Activated CD8-positive, alpha-beta T cell treated with anti-CD3 and anti-CD28 coated beads for 36 hours (primary cell): ENCODE data around the gene NSD2. TPM values are rescaled to one million over a fixed set of nuclear protein-coding genes. Genes with fewer than 3 reads are reported as not detected.

Experiments
- ATAC-seq: fragments of 200-7000 bp; cut with Tn5 transposase; one replicate; pipeline ENCODE4 v1.10.0; 2021; ENCODE audit warnings: mild to moderate bottlenecking, moderate library complexity
- CTCF ChIA-PET: fragments of 350-600 bp; sonication (Branson Sonifier 250); formaldehyde crosslinking; loops from one replicate; lab custom pipeline; 2021; ENCODE audit warnings: antibody characterized with exemption; lab: Charles Lee
- POLR2A ChIA-PET: fragments of 350-600 bp; sonication (Branson Sonifier 250); formaldehyde crosslinking; loops from one replicate; lab custom pipeline; 2021; ENCODE audit warnings: antibody characterized with exemption; lab: Charles Lee
- DNase-seq: peaks from one replicate; pipeline ENCODE4 v3.0.0-alpha.2; 2020
- H3K27ac Mint-ChIP-seq: one replicate; pipeline ENCODE4 v1.8.0; 2021; ENCODE audit warnings: mild to moderate bottlenecking, mixed read lengths
- H3K27me3 Mint-ChIP-seq: one replicate; pipeline ENCODE4 v1.8.0; 2021; ENCODE audit warnings: mixed read lengths
- H3K36me3 Mint-ChIP-seq: one replicate; pipeline ENCODE4 v1.8.0; 2021; ENCODE audit warnings: low read depth, mixed read lengths
- H3K4me1 Mint-ChIP-seq: one replicate; pipeline ENCODE4 v1.8.0; 2021; ENCODE audit warnings: low read depth, mixed read lengths
- H3K4me3 Mint-ChIP-seq: one replicate; pipeline ENCODE4 v1.8.0; 2021; ENCODE audit warnings: mild to moderate bottlenecking, moderate library complexity, mixed read lengths
- H3K9me3 Mint-ChIP-seq: one replicate; pipeline ENCODE4 v1.8.0; 2021; ENCODE audit warnings: mixed read lengths
- CTCF ChIP-seq: fragments of 200-600 bp; IDR thresholded peaks from one replicate; pipeline ENCODE4 v1.8.0; 2022; ENCODE audit warnings: antibody characterized with exemption, mild to moderate bottlenecking
- intact Hi-C: fragments of 100-400 bp; cut with micrococcal nuclease; formaldehyde crosslinking; loops from one replicate; pipeline ENCODE4 v1.10.0; 2022
- total RNA-seq, 2 experiments: library from RNA; stranded (reverse); gene quantifications; one replicate each; pipeline ENCODE4 v1.2.3, GENCODE V29; 2021

NSD2 gene
- total RNA-seq, 2 experiments from 2014 or later: 219 TPM

DNA sequence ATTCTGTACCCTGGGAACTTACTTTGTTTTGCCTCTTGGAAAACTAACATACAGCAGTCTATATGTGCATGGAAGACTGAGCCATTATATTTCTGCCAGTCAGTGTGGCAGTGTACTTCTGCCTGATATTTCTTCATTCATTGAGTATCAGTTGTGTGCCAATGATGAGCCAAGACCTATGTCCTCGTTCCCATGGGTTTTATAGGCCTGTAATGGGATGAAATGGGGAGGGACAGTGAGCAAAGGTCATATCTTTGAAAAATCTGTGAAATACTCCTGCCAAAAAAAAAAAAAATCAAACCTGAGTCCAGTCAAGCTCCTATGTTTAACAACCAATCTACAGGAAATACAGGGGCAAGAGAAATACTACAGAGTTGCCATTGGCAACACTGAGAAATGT is 9.1 kb downstream of the NSD2 start:
- DNase-seq (no peak), ATAC-seq (no peak)
- Mint-ChIP-seq H3K27me3 (no peaks in the 10 kb centered on the region), H3K4me3 (no peak overlapping the region), H3K36me3 (peaks cover 36% of the 10 kb centered on the region), H3K4me1 (peaks cover 35% of the 10 kb centered on the region), H3K9me3 (no peaks in the 10 kb centered on the region), H3K27ac (no peak overlapping the region)
- intact Hi-C loops: no loop called here
- CTCF ChIA-PET: no interaction called here
- TF ChIP-seq CTCF: no peak
- POLR2A ChIA-PET: no interaction called here

DNA sequence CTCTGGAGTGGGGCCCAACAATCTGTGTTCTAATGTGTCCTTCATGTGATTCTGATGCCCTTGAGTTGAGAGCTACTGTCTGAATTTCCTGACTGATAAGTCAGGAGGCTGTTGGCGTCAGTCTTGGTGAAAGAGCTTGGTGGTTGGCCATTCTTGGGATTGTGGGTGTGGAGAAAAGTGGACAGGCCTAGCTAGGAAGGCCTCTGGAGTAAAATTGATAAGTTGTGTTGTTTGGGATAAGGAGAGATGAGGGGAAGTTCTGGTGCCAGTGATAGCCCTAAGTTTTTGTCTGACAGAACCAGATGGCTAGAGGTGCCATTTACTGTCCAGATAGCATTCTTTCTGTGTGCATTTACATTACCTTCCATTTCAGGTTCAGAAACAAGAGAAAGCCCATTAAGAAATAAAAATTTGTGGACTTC is 11.7 kb downstream of the NSD2 start:
- no peak for TF ChIP-seq CTCF
- ATAC-seq: no peak
- no peaks in the 10 kb centered on the region for H3K9me3 Mint-ChIP-seq
- intact Hi-C loops: no loop called here
- H3K4me3 Mint-ChIP-seq: no peak overlapping the region
- CTCF ChIA-PET: interaction anchor here (1.1 to 9.6 kb wide), 3 partner anchors 17 to 135 kb away, joined by 3 to 81 read pairs (median 4); no protein-coding TSS in a partner anchor
- no peak for DNase-seq
- H3K4me1 Mint-ChIP-seq: peaks cover 33% of the 10 kb centered on the region
- POLR2A ChIA-PET: interaction anchor here (0.8 to 1.6 kb wide), 5 partner anchors 9 to 38 kb away, joined by 3 to 7 read pairs (median 3); no protein-coding TSS in a partner anchor
- H3K27me3 Mint-ChIP-seq: no peaks in the 10 kb centered on the region
- no peak overlapping the region for H3K27ac Mint-ChIP-seq
- peaks cover 33% of the 10 kb centered on the region for H3K36me3 Mint-ChIP-seq

- Mint-ChIP-seq H3K4me1 (peaks cover 30% of the 10 kb centered on the region), H3K27ac (no peak overlapping the region), H3K27me3 (no peaks in the 10 kb centered on the region), H3K4me3 (no peak overlapping the region), H3K36me3 (peaks cover 30% of the 10 kb centered on the region), H3K9me3 (no peaks in the 10 kb centered on the region)
- ChIA-PET POLR2A (interaction anchor here (0.6 to 1.6 kb wide), 3 partner anchors 14 to 19 kb away, joined by 3 read pairs; no protein-coding TSS in a partner anchor), CTCF (interaction anchor here (1.1 to 9.6 kb wide), 3 partner anchors 16 to 135 kb away, joined by 3 to 81 read pairs (median 4); no protein-coding TSS in a partner anchor)
- no peak for TF ChIP-seq CTCF
- no peak for DNase-seq
- intact Hi-C loops: no loop called here
- no peak for ATAC-seq
These were observed 12.4 kb downstream of the NSD2 start for GRCh38 chr4:1883583-1883982.

DNA sequence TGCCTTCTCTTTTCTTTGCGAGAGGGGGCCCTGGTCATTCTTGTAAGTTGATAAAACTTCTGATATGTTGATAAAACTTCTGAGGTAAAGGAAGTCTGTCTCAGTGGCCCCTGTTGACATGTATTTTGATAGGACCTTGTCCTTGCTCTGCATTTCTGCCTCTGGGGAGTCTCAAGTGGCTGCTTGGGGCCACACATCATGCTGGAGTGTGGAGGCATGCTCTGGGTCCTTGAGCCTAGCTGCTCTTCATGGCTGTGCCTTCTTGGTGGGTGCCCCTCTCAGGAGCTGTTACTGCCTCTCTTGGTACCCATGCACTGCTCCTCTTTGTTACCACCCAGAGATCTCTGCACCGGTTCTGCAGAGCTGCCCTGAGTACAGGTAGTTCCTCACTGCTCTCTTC is 14.2 kb downstream of the NSD2 start:
- no peak for TF ChIP-seq CTCF
- CTCF ChIA-PET: interaction anchor here (1.4 to 9.6 kb wide), 3 partner anchors 14 to 137 kb away, joined by 3 to 81 read pairs (median 3); no protein-coding TSS in a partner anchor
- intact Hi-C loops: no loop called here
- Mint-ChIP-seq H3K27me3 (no peaks in the 10 kb centered on the region), H3K36me3 (peaks cover 25% of the 10 kb centered on the region), H3K4me1 (peaks cover 25% of the 10 kb centered on the region), H3K4me3 (no peak overlapping the region), H3K27ac (no peak overlapping the region), H3K9me3 (no peaks in the 10 kb centered on the region)
- no peak for ATAC-seq
- POLR2A ChIA-PET: interaction anchor here (0.6 to 2.1 kb wide), 2 partner anchors 10 to 135 kb away, joined by 4 to 8 read pairs; no protein-coding TSS in a partner anchor
- DNase-seq: no peak

DNA sequence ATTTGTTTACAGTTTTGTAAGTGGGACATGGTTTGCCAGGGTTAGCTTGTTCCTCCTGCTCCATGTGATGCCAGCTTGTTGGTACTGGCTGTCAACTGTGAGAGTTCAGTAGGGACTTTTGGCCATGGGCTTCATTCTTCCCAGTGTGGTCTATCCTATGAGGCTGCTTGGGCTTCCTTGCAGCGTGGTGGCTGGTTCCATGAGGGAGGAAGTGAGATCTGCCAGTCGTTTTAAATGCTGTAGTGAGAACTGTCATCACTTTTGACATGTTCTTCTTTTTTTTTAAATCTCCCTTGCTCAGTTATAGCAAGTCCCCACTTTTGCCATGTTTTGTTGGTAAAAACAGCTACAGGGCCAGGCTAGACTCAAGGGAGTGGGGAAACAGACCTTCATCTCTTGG is 15.9 kb downstream of the NSD2 start:
- Mint-ChIP-seq H3K27me3 (no peaks in the 10 kb centered on the region), H3K4me1 (peaks cover 19% of the 10 kb centered on the region)
- CTCF ChIA-PET: interaction anchor here (0.8 to 9.6 kb wide), 2 partner anchors 13 to 56 kb away, joined by 3 to 81 read pairs; no protein-coding TSS in a partner anchor

More for the DNA sequence above, 15.9 kb downstream of the NSD2 start:
- H3K9me3 Mint-ChIP-seq: no peaks in the 10 kb centered on the region
- ATAC-seq: no peak
- TF ChIP-seq CTCF: no peak
- H3K27ac Mint-ChIP-seq: peak overlapping the region; percentile 2
- peaks cover 17% of the 10 kb centered on the region for H3K36me3 Mint-ChIP-seq
- POLR2A ChIA-PET: interaction anchor here (0.8 to 1.5 kb wide), 5 partner anchors 10 to 43 kb away, joined by 3 to 4 read pairs (median 3); no protein-coding TSS in a partner anchor
- intact Hi-C loops: no loop called here
- no peak for DNase-seq
- H3K4me3 Mint-ChIP-seq: no peak overlapping the region
